Tibial nerve (tissue), 4 donors: ENCODE data around the gene GCKR.

Source experiments
- CTCF ChIP-seq, 5 experiments: fragments of 200-600 bp in 3 of 5; fragments of 450-650 bp in 2 of 5; sonication (generic) in 3 of 5; IDR thresholded peaks; one replicate each; pipeline ENCODE4 v1.5.1; 2016 to 2019; ENCODE audit warnings: antibody characterized with exemption in 5 of 5, mild to moderate bottlenecking in 3 of 5, moderate library complexity in 2 of 5
- EP300 ChIP-seq, 2 donors: sonication (generic); formaldehyde crosslinking; IDR thresholded peaks; one replicate each; pipeline ENCODE4 v1.6.1; 2017; ENCODE audit warnings: antibody characterized with exemption in 2 of 2, mild to moderate bottlenecking in 1 of 2
- POLR2A ChIP-seq, 2 donors: fragments of 450-650 bp; IDR thresholded peaks; one replicate each; pipeline ENCODE4 v1.6.1; 2017; ENCODE audit warnings: antibody characterized with exemption in 2 of 2, mild to moderate bottlenecking in 2 of 2, moderate library complexity in 2 of 2

GRCh38 chr2:27552941-27553340 is 56.3 kb downstream of the GCKR start:
- no peak for TF ChIP-seq CTCF (IDR thresholded peaks at IDR 0.05)
- no peak for TF ChIP-seq EP300 (IDR thresholded peaks at IDR 0.05)
- TF ChIP-seq POLR2A (IDR thresholded peaks at IDR 0.05) = no peak
